GM19043 (cell line): ENCODE data around the gene CELF2.

Experiments used
- ATAC-seq: cut with Tn5 transposase; IDR thresholded peaks from one replicate; pipeline ENCODE4 v1.9.1; 2021; ENCODE audit warnings: low read depth; ENCODE audit not compliant: unreplicated experiment

CELF2 gene

DNA sequence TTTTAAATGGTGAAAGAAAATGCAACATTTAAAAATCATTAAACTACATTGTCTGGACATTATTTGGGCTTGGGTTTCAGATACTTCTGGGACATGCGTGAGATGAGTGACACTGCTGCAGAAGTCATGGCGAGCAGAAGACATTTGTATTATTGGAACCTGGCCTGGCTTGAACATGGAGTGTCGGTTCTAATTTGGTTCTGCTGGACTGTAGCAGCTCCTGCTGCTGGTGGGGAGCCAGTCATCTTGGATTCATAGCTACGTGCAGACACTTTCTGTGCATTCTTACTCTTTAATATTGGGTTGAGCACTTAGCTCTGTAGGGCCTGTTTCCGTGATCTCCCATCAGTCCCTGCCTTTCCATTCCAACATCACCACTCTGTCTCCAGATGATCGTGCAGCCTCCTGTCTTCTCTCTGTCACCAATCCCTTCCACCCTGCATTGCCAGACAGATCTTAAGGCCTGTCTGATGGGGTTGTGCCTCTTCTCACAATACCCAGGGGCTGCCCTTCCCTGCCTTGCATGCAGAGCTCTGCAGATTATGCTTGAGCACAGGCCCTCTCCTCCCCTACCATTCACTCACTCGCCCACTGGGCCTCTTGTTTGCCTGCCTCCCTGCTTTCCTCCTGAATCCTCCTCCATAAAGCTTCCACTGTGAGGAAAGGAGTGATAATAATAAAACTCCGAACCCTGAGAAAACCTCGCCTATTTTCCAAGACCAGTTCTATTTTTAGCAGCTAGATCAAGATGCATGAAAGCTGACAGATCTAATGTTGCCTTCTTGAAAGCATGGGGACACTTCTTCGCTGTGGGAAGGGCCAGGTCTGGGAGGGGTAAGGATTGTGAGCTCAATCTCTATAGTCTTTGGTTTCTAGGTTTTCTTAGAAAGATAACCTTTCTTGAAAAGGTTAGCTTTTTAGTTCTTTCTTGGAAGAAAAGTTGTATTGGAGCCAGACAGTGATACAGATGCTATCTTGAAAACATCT is 32.9 kb downstream of the CELF2 start:
- ATAC-seq, result no peak

DNA sequence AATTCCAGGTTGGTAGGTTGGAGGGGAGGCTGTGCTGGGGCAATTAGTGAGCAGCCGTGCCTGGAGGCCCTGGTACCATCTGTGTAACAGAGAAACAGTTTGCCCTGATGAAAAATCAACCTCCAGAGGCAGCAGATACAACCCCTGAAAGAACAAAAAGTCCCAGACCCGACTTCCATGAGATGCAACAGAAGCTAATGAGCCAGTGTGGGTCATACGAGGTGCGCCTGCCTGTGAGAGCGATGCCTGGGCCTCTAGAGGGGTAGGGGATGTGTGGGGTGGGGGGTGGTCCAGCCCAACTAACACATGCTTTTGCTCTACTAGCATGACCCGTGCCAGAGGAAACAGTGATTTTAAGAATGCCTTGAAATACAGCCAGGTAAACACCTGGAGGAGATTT is 39.3 kb downstream of the CELF2 start:
- no peak for ATAC-seq

DNA sequence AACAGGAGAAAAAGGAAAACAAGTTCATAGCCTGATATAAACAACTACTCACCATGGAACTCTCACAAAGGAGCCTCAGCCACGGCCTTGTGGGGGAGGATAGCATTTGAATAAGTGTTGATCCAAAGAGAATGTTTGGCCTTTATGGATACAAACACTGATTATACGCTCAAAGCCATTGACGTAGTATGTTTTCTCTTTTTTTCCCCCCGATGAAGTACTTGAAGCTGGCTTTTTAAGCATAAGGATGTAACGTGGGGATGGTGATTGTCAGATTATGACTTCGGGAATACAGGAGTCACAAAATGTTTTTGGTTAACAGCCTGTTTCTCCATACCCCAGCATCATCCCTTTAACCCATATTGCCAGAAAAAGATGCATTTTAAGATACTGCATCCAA is 39.8 kb downstream of the CELF2 start:
- ATAC-seq, result no peak

DNA sequence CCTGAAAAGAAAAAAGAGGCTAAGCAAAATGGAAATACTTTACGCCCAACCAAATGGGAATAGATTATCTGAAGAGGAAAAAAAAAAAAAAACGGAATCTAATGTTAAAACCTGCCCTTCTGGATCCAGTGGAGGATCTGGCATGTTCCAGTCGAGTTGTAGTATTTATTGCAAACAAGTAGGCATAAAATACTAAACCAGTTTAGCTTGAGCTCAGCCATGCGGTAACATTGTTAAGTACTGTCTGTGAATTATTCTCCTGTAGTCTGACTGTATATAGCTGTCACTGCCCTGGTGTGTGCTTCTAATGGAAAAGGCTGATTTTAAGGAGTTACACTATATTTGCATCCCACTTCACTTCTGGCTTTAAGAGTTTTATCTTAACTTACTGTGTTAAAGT is 40.3 kb downstream of the CELF2 start:
- ATAC-seq, result no peak

DNA sequence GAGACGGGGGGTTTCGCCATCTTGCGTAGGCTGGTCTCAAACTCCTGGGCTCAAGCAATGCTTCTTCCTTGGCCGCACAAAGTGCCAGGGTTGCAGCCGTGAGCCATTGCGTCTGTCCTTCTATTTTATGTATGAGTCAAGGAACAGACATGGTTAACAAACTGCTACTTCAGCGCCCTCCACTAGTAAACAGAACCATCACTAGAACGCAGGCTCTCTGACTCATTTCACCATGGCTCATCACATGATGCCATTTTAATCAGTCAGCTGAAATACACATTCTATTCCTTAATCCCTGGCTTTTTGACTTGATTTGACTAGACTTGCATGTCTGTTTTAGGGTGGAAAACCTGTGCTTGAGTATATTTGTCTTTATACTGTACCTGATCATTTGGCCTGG is 41.3 kb downstream of the CELF2 start:
- ATAC-seq, result no peak

DNA sequence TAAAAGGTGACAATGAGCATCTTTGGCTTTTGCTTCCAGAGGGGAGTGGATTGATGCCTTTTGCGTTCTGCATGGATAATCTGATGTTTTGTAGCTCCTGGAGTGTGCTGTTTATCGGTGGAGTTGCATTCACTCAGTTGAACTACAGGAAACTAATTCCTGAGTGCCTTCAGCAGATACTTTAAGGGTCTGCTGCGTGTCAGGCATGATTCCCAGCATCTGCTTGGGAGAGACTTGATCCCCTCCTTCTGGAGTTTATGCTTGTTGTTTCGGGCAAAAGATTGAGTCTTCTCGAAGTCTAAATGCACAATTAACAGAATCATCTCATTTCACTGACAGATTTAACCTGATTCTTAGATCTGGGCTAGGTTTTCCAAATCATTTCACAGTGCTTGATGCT is 46.2 kb downstream of the CELF2 start:
- ATAC-seq, result no peak

DNA sequence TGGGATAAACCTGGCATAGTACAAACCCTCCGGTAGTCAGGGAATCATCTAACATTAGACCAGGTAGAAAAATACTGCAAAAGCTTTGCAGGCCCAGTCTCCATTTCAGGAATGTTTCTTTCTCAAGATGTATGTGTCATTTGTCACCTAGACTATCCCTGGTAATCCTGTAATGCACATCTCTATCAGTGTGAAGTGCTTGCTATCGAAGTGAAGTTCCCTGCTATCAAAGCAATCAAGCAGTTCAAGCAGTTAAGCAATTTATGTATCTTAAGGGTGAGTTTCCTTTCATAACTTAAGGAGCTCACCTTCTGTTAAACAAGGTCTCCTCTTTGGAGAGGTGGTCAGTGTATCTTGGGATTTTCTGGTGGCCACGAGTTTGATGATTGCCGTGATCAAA is 47.2 kb downstream of the CELF2 start:
- no peak for ATAC-seq

DNA sequence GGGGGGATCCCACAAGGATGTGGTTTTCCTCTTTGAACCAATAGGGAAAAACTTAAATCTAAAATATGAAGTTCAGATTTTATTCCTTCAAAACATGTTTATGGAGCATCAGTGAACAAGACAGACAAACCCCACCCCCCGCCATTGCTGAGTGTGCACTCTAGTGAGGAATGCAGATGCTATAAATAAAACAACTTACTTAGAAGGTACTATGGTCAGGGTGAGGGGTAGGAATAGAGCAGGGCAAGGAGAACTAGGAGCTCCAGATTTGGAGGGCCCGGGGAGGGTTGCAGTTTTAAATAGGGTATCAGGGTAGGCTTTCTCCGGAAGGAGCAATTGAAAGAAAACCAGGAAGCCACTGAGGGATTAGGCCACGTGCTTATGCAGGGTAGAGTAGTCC is 47.9 kb downstream of the CELF2 start:
- no peak for ATAC-seq

DNA sequence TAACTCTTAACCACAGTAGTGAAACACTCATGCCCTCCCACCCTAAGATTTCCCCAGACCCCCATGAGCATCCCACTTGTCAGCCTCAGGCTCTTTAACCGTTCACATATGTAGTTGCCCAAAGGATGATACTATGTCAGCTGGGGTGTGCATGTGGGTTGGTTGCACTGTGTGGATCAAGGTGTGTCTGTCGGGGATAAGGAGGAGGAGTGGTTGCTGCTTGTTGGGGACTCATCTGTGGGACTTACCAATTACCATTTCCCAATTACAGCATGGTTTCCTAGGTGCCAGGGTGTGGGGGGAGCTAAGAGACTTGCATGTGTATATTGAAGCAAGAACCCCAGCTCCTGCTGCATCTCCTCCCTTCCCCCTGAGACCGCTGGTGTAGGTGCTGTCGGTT is 48.8 kb downstream of the CELF2 start:
- no peak for ATAC-seq

DNA sequence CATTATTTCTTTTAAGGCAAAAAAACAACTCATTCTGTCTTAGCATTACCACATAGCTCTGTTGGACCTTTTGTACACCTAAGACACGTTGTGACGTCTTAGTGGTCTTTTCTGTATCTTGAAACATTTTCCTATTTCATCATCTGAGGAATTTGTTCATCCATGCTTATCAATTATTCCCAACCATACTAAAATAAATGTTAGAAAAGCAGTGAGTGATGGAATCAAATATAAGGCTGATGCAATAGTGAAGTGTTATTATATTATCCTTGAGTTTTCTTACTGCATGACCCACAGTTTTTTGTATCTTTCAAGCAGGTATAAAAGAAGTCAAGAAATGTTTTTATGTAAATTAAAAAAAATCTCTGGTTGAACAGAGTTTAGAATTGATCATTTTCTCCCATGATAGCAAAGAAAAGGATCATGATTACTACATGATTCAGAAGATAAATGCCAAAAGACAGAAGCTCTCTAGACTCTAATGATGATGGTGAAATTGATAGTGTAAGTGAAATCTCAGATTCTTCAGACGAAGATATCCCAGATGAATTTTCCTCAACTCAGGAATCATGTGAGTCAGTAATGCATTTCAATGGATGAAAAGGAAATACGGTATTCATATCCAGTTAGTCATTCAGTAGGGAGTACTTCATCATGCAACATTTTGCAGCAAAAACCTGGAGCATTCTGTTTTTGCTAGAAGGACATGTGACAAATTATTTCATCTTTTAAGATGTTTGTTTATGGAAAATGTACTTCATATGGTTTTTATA is 51.4 kb downstream of the CELF2 start:
- no peak for ATAC-seq

DNA sequence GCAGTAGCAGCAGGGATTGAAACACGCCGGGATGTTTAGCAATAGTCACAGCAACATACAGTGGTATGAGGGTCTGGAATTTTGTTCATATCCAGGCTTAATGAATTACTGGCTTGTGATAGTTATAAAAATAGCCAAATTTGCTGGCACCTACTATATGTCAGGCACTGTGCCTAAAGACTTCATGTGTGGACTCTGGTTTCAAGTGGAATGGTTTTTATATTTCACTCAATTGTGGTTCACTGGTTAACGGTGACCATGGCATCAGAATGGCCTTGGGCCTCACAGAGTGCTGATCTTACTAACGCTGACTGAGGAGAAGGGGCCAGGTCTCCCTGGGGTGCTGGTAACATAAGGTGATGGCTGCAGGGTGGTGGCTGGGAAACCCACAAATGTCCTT is 55.7 kb downstream of the CELF2 start:
- no peak for ATAC-seq

DNA sequence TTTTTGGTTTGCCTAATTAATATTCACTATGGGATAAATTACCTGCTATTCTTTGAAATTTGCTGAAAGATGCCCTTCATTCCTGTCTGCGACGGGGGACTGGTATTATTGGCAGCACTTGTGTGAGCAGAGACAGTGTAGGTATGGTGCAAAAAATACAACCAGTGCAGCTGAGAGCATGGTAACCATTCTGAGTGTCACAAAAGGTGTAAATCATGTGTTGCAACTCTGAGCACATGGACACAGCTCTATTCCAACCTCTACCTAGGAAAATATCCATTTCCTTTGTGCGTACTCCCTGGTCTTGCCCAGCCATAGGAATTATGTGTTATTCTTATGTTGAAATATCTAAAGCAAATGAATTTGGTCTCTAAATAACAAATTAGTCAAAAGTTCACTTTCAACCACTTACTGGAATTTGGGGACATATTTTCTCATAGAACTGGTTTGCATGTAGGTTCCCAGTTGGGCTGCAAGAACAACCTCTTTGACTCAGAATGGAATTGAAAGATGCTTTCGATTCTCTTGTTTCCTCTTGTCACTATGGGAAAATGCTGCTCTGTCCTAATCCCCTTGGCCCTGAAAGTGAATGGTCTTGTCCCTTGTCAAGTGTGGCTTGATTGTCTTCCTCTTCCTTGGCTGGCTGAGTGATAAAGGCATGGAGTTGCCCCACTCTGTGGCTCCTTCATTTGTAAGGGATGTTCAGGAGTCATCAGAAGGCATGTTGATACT is 57.0 kb downstream of the CELF2 start:
- peak; percentile 94 for ATAC-seq

DNA sequence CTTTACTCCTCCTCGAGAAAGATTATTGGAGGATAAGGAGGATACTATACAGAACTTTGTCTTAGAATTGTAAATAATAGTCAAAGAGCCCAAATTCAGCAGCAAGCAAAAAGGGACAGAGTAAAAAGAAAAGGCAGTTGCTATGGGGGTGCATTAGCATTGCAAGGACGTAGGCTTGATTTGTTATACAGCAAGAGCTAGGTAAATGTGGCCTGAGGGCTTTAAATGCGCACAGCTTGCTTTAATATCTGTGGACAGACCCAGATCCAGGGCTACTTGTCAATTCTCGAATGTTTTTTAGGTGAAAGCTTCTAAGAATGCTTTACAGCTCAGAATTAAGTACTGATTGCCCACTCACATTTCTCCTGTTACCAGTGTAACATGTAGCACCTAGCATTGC is 58.5 kb downstream of the CELF2 start:
- no peak for ATAC-seq

DNA sequence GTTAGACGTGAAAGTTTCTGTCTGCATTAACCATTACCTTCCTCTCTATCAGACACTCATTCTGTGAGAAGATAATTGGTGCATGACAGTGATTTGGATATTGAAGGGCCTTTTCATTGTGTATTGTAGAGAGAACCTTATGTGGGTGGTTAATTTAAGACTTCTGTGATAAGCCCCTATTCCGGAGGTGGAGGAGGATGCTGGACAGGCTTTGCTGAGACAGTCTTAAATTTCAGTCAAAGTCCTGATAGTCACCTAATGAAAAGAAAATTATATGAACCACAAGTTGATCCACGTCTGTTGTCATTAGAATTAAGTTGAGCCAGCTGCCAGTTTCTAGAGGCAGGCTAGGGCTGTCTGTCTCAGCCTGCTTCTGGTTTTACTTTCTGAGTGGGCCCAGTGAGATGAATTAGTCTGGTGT is 62.9 kb downstream of the CELF2 start:
- peak; percentile 87 for ATAC-seq

DNA sequence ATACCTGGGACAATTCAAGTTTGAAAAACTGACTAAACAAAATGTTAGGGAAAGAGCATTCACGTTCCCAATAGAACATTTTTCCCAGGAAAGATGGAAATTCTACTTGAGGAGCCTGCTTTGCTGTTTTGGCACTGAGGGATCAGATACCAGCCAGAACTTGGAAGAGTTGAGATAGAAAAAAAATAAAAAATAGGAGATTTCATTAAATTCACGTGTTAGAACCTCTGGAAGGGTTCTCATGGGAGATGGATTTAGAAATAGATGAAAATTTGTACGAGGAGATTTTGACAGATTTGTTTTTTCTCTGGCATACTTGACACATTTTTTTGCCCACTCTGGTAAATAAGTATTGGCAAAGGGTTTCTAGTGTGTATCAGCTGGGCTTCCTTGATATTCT is 63.7 kb downstream of the CELF2 start:
- ATAC-seq, result no peak

DNA sequence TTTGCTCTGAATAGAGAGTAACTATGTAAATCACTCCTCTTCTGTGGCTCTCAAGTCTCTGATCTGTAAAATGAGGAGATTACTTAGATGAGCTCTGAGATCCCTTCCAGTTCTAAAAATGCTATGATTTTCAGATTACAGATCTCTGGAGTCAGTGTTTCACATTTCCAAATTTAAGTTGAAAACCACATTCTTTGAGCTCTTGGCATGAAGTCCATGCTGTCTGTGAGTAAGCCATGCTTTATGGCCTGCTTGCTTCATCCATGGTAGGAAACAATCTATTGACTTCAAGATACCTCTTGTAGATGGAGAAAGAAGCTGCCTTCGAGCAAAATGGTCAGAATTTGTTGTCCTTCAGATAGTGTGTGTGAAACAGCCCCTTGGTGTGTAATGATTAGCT is 64.9 kb downstream of the CELF2 start:
- ATAC-seq, result no peak

DNA sequence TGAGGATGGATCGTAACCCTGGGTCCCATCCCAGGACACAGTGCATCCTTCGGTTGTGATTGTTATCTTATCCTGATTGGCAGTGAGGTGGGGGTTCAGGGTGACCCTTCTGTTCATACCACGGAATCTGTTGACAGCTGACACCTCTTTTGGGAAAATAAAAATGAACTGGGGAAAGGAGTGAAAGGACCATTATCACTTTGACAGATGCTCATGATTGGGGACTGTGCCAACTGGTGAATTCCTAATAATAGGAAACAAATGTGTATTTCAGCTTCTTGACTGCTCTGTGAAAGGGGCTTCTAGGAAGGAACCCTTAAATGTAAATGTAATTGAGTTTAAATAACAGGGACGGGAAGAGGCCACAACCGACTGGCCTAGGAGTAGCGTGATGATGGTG is 65.4 kb downstream of the CELF2 start:
- no peak for ATAC-seq

DNA sequence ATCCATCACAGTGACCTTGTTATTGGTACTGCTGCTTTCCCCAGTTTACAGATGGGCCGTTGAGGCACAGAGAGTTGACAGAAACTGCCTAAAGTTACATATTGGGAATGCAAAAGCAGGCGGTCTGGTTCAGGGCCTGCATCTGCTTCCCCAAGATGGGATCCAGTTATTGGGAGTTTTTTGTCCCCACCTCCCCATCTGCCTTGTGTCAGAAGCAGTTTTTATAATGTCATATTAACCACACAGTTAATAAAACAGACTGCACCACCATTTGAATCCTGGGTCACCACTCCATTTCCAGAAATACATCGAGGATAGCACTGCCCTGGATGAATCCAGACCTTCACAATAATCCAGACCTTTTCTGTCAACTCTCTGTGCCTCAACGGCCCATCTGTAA is 67.9 kb downstream of the CELF2 start:
- ATAC-seq, result no peak

DNA sequence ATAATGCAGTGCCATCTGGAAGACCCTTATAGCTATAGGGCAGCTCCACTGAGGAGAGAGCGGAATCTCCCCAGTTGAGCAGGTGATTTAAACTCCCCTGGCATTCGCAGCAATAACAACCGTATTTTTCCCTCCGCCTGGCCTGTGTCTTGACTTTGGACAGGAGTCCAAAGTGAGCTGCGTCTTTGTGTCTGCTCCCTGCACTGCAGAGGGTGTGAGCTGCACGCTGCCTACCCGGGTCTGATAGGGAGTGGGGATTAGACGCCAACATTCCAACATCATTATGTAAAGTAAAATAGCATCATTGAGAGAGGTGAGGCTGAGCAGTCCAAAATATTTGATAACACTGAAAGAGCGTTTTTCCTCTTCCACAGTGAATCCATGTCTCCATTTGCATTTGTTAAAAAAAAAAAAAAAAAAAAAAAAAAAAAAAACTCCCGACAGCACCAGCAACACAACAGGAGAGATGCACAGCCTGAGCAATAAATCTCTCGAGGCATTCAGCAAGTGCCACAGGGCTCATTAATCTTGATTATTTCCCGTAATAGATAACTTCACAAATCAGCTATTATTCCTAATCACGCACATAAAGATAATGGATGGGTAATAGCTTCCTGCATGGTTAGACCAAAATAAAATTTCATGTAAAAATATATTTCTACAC is 68.6 kb downstream of the CELF2 start:
- no peak for ATAC-seq

DNA sequence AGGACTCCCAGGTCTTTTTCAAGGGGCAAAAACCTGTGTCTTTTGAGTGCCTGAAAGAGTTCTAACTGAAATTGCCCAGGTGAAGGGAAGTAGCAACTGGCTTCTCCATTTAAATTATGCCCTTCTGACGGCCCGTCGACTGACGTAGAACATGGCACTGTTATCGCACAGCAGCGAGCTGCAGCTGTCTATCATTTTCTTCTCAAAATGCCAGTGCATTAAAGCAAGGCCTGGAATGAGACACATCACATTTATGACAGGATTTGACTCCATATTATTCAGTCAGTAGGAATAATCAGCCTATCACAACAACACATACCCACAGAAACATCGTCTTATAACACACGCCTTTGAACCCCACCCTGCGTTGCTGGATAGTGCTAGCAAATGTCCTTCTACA is 69.7 kb downstream of the CELF2 start:
- ATAC-seq, result no peak

DNA sequence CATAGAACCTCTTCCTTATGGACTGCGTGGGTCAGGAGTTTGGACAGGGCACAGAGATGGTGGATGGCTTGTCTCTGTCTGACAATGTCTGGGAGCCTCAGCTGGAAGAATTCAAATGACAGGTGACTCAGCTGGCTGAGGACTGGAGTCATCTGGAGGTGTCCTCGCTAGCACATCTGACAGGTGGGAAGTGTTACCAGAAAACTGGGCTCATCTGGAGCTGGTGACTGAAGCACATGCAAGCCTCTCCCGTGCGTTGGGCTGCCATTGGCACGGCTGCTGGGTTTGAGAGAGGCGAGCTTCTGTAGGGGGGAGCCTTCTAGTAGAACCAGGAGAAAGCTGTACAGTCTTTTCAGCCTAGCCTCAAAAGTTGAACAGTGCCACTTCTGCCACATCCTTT is 71.0 kb downstream of the CELF2 start:
- ATAC-seq, result no peak
